ENCODE measurements around the gene AGER.

DNA sequence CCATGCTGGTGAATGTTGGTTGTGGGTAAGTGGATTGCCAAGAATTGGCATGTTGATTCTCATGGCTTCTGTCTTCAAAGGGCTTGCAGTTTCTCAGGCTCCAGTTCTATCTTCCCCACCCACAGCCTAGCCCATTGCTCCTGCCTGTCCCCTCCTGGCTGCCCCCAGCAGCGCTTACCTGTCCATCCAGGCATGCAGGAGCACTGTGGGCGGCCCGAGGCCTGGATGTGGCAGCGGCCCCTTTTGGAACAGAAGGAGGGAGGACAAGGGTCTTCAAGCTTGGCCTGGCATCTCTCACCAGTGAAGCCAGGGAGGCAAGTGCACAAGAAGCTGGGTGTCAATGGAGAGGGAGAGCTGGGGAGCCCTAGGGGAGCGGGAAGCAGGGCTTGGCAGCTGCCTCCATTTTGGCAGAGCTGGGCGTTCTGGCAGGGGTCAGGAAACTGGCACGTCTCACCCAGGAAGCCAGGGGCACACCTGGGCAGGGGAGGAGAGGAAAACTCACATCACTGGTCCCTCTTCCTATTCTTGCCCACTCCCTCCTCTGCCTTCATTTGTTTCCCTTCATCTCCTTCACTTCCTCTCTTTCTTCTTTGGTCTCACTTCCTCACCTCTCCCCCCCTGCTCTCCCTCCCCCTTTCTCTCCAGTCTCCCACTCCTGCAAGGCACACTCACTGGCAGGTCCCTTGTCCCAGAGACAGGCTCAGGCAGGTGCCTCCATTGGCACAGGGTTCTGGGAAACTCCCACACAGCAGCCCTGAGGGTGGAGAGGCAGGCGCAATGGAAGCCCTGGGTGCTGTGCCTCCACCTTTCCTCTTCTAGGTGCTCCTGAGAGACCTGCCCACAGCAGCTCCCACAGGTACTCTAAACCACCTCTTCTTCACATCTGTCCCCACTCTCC lies 38.5 kb upstream of the AGER start:
- no peak for TF ChIP-seq KLF9 (tag by site-specific recombination; IDR thresholded peaks at IDR 0.05; ENCODE audit: low read depth)
- TF ChIP-seq ZIC2 (tag by site-specific recombination; IDR thresholded peaks at IDR 0.05): no peak
- TF ChIP-seq ZNF558 (tag by site-specific recombination; IDR thresholded peaks at IDR 0.05): no peak
- TF ChIP-seq ZNF423 (tag by site-specific recombination; IDR thresholded peaks at IDR 0.05): no peak
- TF ChIP-seq ZNF311 (tag by site-specific recombination; IDR thresholded peaks at IDR 0.05; ENCODE audit: borderline replicate concordance): no peak
- TF ChIP-seq, protein P1, sequence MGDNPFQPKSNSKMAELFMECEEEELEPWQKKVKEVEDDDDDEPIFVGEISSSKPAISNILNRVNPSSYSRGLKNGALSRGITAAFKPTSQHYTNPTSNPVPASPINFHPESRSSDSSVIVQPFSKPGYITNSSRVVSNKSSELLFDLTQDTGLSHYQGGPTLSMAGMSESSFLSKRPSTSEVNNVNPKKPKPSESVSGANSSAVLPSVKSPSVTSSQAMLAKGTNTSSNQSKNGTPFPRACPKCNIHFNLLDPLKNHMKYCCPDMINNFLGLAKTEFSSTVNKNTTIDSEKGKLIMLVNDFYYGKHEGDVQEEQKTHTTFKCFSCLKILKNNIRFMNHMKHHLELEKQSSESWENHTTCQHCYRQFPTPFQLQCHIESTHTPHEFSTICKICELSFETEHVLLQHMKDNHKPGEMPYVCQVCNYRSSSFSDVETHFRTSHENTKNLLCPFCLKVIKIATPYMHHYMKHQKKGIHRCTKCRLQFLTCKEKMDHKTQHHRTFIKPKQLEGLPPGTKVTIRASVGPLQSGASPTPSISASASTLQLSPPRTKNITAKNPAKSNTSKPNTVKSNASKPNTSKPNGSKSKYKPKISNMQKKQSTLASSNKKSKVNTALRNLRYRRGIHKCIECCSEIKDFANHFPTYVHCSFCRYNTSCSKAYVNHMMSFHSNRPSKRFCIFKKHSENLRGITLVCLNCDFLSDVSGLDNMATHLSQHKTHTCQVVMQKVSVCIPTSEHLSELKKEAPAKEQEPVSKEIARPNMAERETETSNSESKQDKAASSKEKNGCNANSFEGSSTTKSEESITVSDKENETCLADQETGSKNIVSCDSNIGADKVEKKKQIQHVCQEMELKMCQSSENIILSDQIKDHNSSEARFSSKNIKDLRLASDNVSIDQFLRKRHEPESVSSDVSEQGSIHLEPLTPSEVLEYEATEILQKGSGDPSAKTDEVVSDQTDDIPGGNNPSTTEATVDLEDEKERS (tag by site-specific recombination; IDR thresholded peaks at IDR 0.05): no peak
- TF ChIP-seq ZNF324 (tag by site-specific recombination; IDR thresholded peaks at IDR 0.05): no peak
- TF ChIP-seq REST (tag by site-specific recombination; IDR thresholded peaks at IDR 0.05): no peak
- TF ChIP-seq, protein P2, sequence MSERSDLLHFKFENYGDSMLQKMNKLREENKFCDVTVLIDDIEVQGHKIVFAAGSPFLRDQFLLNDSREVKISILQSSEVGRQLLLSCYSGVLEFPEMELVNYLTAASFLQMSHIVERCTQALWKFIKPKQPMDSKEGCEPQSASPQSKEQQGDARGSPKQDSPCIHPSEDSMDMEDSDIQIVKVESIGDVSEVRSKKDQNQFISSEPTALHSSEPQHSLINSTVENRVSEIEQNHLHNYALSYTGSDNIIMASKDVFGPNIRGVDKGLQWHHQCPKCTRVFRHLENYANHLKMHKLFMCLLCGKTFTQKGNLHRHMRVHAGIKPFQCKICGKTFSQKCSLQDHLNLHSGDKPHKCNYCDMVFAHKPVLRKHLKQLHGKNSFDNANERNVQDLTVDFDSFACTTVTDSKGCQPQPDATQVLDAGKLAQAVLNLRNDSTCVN (tag by site-specific recombination; optimal IDR thresholded peaks at IDR 0.05): no peak
- TF ChIP-seq ZBTB8A (tag by site-specific recombination; IDR thresholded peaks at IDR 0.05): no peak
